ENCODE measurements around the gene RNFT2. TPM values are rescaled to one million over a fixed set of nuclear protein-coding genes. Genes with fewer than 3 reads are reported as not detected.
A peak's percentile ranks its signal among the peaks of the same experiment; 100 is the strongest.

The RNFT2 gene
- total RNA-seq, 1 donor from 2014 or later = 10.1 TPM

- DNase-seq = no peak
- no peak overlapping the region for H3K27ac Mint-ChIP-seq
- H3K36me3 Mint-ChIP-seq (ENCODE audit: low read depth) = no peaks in the 10 kb centered on the region
- H3K4me3 Mint-ChIP-seq = no peak overlapping the region
- intact Hi-C loops (cut with micrococcal nuclease) = no loop called here
- H3K27me3 Mint-ChIP-seq = peaks cover 30% of the 10 kb centered on the region
- no peaks in the 10 kb centered on the region for H3K9me3 Mint-ChIP-seq
- peaks cover 8% of the 10 kb centered on the region for H3K4me1 Mint-ChIP-seq
Observed at GRCh38 chr12:116698554-116699075, 39.5 kb upstream of the RNFT2 start.

GRCh38 chr12:116700066-116700465 lies 38.0 kb upstream of the RNFT2 start:
- H3K36me3 Mint-ChIP-seq (ENCODE audit: low read depth) = no peaks in the 10 kb centered on the region
- no peak for DNase-seq
- peaks cover 21% of the 10 kb centered on the region for H3K27me3 Mint-ChIP-seq
- no peak overlapping the region for H3K27ac Mint-ChIP-seq
- H3K4me3 Mint-ChIP-seq = no peak overlapping the region
- intact Hi-C loops (cut with micrococcal nuclease) = loop anchor here (5.0 kb wide), 1 partner anchor 257 kb away; no protein-coding TSS in a partner anchor
- H3K9me3 Mint-ChIP-seq = no peaks in the 10 kb centered on the region
- peaks cover 5% of the 10 kb centered on the region for H3K4me1 Mint-ChIP-seq

GRCh38 chr12:116701432-116701831 lies 36.7 kb upstream of the RNFT2 start:
- peaks cover 14% of the 10 kb centered on the region for H3K27me3 Mint-ChIP-seq
- H3K27ac Mint-ChIP-seq = no peak overlapping the region
- intact Hi-C loops (cut with micrococcal nuclease) = loop anchor here (5.0 kb wide), 1 partner anchor 256 kb away; no protein-coding TSS in a partner anchor
- H3K4me3 Mint-ChIP-seq = no peak overlapping the region
- no peak for DNase-seq
- H3K9me3 Mint-ChIP-seq = no peaks in the 10 kb centered on the region
- no peaks in the 10 kb centered on the region for H3K4me1 Mint-ChIP-seq
- H3K36me3 Mint-ChIP-seq (ENCODE audit: low read depth) = no peaks in the 10 kb centered on the region

- peak; percentile 90 for DNase-seq
- no peak overlapping the region for H3K4me3 Mint-ChIP-seq
- no peaks in the 10 kb centered on the region for H3K4me1 Mint-ChIP-seq
- no peaks in the 10 kb centered on the region for H3K36me3 Mint-ChIP-seq (ENCODE audit: low read depth)
- H3K27ac Mint-ChIP-seq = no peak overlapping the region
- peaks cover 14% of the 10 kb centered on the region for H3K27me3 Mint-ChIP-seq
- no peaks in the 10 kb centered on the region for H3K9me3 Mint-ChIP-seq
- intact Hi-C loops (cut with micrococcal nuclease) = loop anchor here (1.0 to 5.0 kb wide), 4 partner anchors 179 to 416 kb away; no protein-coding TSS in a partner anchor
Observed at GRCh38 chr12:116703214-116703795, 34.8 kb upstream of the RNFT2 start.

GRCh38 chr12:116707751-116708150 lies 30.4 kb upstream of the RNFT2 start:
- Mint-ChIP-seq H3K27me3 (peaks cover 28% of the 10 kb centered on the region), H3K4me3 (no peak overlapping the region), H3K9me3 (no peaks in the 10 kb centered on the region), H3K27ac (no peak overlapping the region), H3K36me3 (ENCODE audit: low read depth) (peaks cover 2% of the 10 kb centered on the region), H3K4me1 (peaks cover 7% of the 10 kb centered on the region)
- intact Hi-C loops (cut with micrococcal nuclease) = loop anchor here (5.0 kb wide), 1 partner anchor 710 kb away; no protein-coding TSS in a partner anchor
- no peak for DNase-seq

- Mint-ChIP-seq H3K9me3 (no peaks in the 10 kb centered on the region), H3K4me1 (peaks cover 7% of the 10 kb centered on the region), H3K36me3 (ENCODE audit: low read depth) (peaks cover 2% of the 10 kb centered on the region), H3K27me3 (peaks cover 25% of the 10 kb centered on the region), H3K4me3 (peak overlapping the region; percentile 44), H3K27ac (no peak overlapping the region)
- intact Hi-C loops (cut with micrococcal nuclease) = loop anchor here (5.0 kb wide), 1 partner anchor 712 kb away; no protein-coding TSS in a partner anchor
- DNase-seq = peak; percentile 81
Observed at GRCh38 chr12:116708826-116709756, 29.0 kb upstream of the RNFT2 start.

- Mint-ChIP-seq H3K36me3 (ENCODE audit: low read depth) (peaks cover 2% of the 10 kb centered on the region), H3K27me3 (peaks cover 24% of the 10 kb centered on the region), H3K4me1 (peaks cover 7% of the 10 kb centered on the region), H3K27ac (no peak overlapping the region), H3K4me3 (no peak overlapping the region), H3K9me3 (no peaks in the 10 kb centered on the region)
- intact Hi-C loops (cut with micrococcal nuclease) = loop anchor here (5.0 kb wide), 1 partner anchor 712 kb away; no protein-coding TSS in a partner anchor
- no peak for DNase-seq
Observed at GRCh38 chr12:116709768-116710167, 28.3 kb upstream of the RNFT2 start.

- intact Hi-C loops (cut with micrococcal nuclease) = no loop called here
- Mint-ChIP-seq H3K27me3 (peaks cover 24% of the 10 kb centered on the region), H3K4me3 (no peak overlapping the region), H3K27ac (peak overlapping the region; percentile 10), H3K9me3 (no peaks in the 10 kb centered on the region), H3K36me3 (ENCODE audit: low read depth) (peaks cover 2% of the 10 kb centered on the region), H3K4me1 (peaks cover 7% of the 10 kb centered on the region)
- no peak for DNase-seq
Observed at GRCh38 chr12:116710370-116711150, 27.6 kb upstream of the RNFT2 start.

GRCh38 chr12:116712458-116713303 lies 25.4 kb upstream of the RNFT2 start:
- Mint-ChIP-seq H3K27me3 (peaks cover 20% of the 10 kb centered on the region), H3K4me3 (no peak overlapping the region), H3K27ac (no peak overlapping the region), H3K36me3 (ENCODE audit: low read depth) (peaks cover 16% of the 10 kb centered on the region), H3K4me1 (peaks cover 7% of the 10 kb centered on the region), H3K9me3 (no peaks in the 10 kb centered on the region)
- intact Hi-C loops (cut with micrococcal nuclease) = no loop called here
- no peak for DNase-seq

- Mint-ChIP-seq H3K4me1 (peaks cover 6% of the 10 kb centered on the region), H3K4me3 (no peak overlapping the region), H3K27me3 (peaks cover 19% of the 10 kb centered on the region), H3K36me3 (ENCODE audit: low read depth) (peaks cover 16% of the 10 kb centered on the region), H3K9me3 (no peaks in the 10 kb centered on the region), H3K27ac (no peak overlapping the region)
- no peak for DNase-seq
- intact Hi-C loops (cut with micrococcal nuclease) = no loop called here
Observed at GRCh38 chr12:116713527-116713926, 24.6 kb upstream of the RNFT2 start.

GRCh38 chr12:116714175-116714574 lies 23.9 kb upstream of the RNFT2 start:
- no peak for DNase-seq
- H3K4me3 Mint-ChIP-seq = no peak overlapping the region
- no peaks in the 10 kb centered on the region for H3K9me3 Mint-ChIP-seq
- peaks cover 1% of the 10 kb centered on the region for H3K4me1 Mint-ChIP-seq
- intact Hi-C loops (cut with micrococcal nuclease) = no loop called here
- H3K27ac Mint-ChIP-seq = no peak overlapping the region
- peaks cover 16% of the 10 kb centered on the region for H3K36me3 Mint-ChIP-seq (ENCODE audit: low read depth)
- peaks cover 13% of the 10 kb centered on the region for H3K27me3 Mint-ChIP-seq

GRCh38 chr12:116717466-116718437 lies 20.4 kb upstream of the RNFT2 start:
- H3K9me3 Mint-ChIP-seq = no peaks in the 10 kb centered on the region
- no peaks in the 10 kb centered on the region for H3K27me3 Mint-ChIP-seq
- no peak for DNase-seq
- H3K27ac Mint-ChIP-seq = no peak overlapping the region
- peaks cover 5% of the 10 kb centered on the region for H3K4me1 Mint-ChIP-seq
- H3K4me3 Mint-ChIP-seq = no peak overlapping the region
- H3K36me3 Mint-ChIP-seq (ENCODE audit: low read depth) = peaks cover 30% of the 10 kb centered on the region
- intact Hi-C loops (cut with micrococcal nuclease) = no loop called here

All from activated CD4-positive, alpha-beta T cell treated with anti-CD3 and anti-CD28 coated beads, Interleukin-2, amount 10 ng/mL, durations not matched to agents 24 days and 14 days (primary cell).